GM18870 (cell line): Measurements from ENCODE around the gene PLEKHA6.
A peak's percentile ranks its signal among the peaks of the same experiment; 100 is the strongest.

ENCODE experiments used
- ATAC-seq: cut with Tn5 transposase; IDR thresholded peaks from one replicate; pipeline ENCODE4 v1.9.1; 2021; ENCODE audit warnings: moderate library complexity; ENCODE audit not compliant: unreplicated experiment

The PLEKHA6 gene

GRCh38 chr1:204382714-204383083 is 23.0 kb upstream of the PLEKHA6 start:
- ATAC-seq: no peak

GRCh38 chr1:204380293-204380831 is 20.6 kb upstream of the PLEKHA6 start:
- no peak for ATAC-seq

DNA sequence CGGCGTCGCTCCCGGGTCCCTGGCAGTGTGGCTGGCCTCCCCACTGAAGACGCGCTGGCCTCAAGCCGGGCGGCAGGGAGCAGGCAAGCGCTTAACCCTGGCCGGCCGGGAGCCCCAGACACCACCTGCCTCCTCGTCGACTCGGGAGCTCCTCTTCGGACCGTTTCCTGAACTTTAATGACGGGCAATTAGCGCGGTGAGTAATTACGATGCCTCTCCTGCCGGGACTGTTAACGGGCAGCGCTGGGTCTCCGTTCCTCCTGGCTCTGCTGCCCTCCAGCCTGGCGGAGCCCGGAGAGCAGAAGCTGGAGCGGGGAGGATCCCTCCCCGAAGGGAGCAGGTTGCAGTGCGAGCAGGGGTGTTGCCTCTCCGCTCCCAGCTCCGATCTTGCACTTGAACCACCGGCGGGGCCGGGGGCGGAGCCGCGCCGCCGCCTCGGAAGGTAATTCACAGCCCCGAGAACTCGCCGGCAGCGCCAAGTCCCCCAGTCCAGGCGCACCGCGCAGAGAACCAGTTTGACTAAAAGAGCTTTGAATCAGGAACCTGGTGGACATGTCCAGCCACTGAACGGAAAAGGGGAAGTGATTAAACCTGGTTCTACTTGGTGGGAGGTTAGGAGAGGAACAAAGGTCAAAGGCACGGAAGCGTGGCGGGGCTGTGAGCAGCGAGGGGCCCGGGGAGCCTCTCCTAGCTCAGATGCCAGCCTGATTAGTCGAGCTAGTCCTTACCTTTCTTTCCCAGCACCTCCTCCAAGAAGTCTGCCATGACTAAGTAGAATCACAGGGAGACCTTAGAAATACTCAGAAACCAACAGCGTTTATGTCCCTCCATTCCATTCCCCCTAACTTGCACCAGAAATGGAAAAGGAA is 18.3 kb upstream of the PLEKHA6 start:
- peak; percentile 73 for ATAC-seq

DNA sequence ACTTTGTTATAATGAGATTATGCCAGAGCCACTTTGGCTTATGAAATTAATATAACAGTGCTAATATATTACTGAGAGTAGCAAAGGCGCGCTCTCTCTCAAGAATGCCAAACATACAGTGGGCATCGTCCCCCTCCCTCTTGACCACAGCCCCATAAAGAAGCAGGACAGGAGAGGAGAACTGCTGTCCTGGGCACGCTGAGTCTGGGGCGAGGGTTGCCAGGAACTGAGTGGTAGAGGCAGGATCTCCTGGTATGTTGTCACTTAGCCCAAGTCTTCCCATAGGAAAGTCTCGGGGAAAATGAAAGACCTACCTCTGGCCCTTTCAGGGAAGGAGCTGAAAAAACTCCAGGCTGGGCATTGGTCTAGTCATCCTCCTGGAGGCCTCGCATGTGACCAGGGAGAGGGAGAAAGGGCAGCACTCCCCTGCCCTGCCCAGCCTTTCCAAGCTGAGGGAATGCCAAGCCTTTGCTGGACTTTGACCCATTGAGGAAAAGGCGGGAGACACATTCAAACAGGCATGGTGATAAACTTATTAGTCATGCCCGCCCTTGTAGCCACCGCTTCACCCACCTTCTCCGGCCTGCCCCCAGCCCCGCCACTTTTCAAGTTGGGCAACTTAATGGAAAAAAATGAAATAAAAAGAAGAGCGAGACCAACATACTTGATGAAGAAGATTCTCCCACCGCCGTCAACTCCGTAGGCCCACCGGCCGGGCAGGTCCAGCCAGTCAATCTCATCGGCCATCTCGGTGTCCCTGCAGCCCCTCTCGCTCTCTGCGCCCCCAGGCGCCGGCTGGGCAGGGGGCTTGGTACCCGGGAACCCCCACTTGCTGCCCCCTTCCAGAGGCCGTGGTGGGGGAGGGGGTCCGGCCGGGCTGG is 17.4 kb upstream of the PLEKHA6 start:
- ATAC-seq: no peak

GRCh38 chr1:204376465-204376864 is 16.7 kb upstream of the PLEKHA6 start:
- ATAC-seq: no peak

GRCh38 chr1:204373911-204374310 is 14.2 kb upstream of the PLEKHA6 start:
- no peak for ATAC-seq

GRCh38 chr1:204370176-204370575 is 10.4 kb upstream of the PLEKHA6 start:
- ATAC-seq: no peak

- no peak for ATAC-seq
Measured at GRCh38 chr1:204368996-204369726, 9.4 kb upstream of the PLEKHA6 start.

GRCh38 chr1:204367956-204368355 is 8.2 kb upstream of the PLEKHA6 start:
- ATAC-seq: no peak

- ATAC-seq: no peak
Measured at GRCh38 chr1:204367193-204367858, 7.6 kb upstream of the PLEKHA6 start.

GRCh38 chr1:204366759-204367158 is 7.0 kb upstream of the PLEKHA6 start:
- ATAC-seq: no peak

GRCh38 chr1:204363335-204364114 is 3.8 kb upstream of the PLEKHA6 start:
- no peak for ATAC-seq

DNA sequence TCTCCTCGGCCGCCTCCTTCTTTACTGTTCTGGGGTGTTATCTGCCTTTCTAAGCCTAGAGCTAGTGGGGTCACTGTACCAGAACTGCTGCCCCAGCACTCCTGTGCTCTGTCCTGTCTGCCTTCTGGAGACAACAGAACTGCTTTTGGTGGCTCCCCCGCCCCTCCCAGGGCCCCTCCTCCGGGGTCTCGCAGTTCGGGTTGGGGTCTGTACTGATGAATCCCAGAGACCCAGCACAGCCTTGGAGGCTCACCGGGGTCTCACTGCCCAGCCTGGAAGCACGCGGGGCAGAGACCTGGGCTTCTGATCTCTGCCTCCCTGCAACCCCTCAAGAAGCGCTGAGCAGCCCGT is 3.2 kb upstream of the PLEKHA6 start:
- ATAC-seq: no peak

- no peak for ATAC-seq
Measured at GRCh38 chr1:204361781-204362180, 2.1 kb upstream of the PLEKHA6 start.

- ATAC-seq: no peak
Measured at GRCh38 chr1:204361341-204361771, 1.6 kb upstream of the PLEKHA6 start.

DNA sequence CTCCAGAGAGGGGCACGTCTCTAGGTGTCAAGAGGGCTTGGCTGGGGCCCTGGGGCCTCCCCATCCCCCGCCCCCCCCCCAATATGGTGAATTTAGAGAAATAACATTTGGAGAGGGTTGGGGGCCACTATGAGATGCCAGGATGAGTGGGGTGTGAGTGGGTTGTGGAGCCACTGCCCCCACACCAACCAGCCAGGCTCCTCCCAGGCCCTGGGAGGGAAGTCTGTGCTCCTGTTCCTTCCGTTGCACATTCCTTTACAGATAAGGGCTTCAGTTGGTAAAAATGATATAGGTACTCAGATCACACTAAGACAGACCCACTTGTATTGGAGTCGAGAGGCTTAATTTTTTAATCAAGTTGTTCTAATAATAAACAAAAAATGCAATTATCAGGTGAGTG is 585 bp upstream of the PLEKHA6 start:
- ATAC-seq: no peak

GRCh38 chr1:204359131-204359473 is 627 bp downstream of the PLEKHA6 start:
- no peak for ATAC-seq

GRCh38 chr1:204358605-204359004 is 1.1 kb downstream of the PLEKHA6 start:
- no peak for ATAC-seq

GRCh38 chr1:204357551-204358490 is 1.9 kb downstream of the PLEKHA6 start:
- no peak for ATAC-seq
